ENCODE data around the gene ZNF182. TPM values are rescaled to one million over a fixed set of nuclear protein-coding genes. Genes with fewer than 3 reads are reported as not detected.
"Not testable (repeated sequence)": the region's sequence is repeated elsewhere in the genome, so short reads cannot be mapped to it uniquely, and the experiment has no call there.

ZNF182 gene
- total RNA-seq, 1 donor from 2014 or later, result 7.0 TPM

DNA sequence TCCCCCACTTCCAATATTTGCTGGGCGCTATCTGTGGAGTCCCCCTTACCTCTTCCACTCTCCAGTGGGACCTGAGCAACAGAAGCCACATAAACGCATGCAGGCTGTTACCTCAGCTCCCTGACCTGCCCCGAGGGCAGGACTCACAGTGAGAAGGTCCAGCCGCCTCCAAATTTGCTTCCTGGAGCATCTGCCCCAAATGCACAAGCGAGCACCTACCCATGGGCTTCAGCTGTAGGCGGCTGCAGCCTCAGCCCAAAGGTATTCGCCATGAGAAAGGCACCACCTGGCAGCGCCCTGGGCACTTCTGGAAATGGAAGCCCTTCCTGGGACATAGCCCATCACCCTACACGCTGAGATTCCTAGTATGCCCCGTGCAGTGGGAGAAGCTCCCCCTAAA is 26.4 kb upstream of the ZNF182 start:
- TF ChIP-seq, protein P1, sequence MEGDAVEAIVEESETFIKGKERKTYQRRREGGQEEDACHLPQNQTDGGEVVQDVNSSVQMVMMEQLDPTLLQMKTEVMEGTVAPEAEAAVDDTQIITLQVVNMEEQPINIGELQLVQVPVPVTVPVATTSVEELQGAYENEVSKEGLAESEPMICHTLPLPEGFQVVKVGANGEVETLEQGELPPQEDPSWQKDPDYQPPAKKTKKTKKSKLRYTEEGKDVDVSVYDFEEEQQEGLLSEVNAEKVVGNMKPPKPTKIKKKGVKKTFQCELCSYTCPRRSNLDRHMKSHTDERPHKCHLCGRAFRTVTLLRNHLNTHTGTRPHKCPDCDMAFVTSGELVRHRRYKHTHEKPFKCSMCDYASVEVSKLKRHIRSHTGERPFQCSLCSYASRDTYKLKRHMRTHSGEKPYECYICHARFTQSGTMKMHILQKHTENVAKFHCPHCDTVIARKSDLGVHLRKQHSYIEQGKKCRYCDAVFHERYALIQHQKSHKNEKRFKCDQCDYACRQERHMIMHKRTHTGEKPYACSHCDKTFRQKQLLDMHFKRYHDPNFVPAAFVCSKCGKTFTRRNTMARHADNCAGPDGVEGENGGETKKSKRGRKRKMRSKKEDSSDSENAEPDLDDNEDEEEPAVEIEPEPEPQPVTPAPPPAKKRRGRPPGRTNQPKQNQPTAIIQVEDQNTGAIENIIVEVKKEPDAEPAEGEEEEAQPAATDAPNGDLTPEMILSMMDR (conservative IDR thresholded peaks at IDR 0.05), result no peak
- Mint-ChIP-seq H3K4me1 (peaks cover 10% of the 10 kb centered on the region), H3K9me3 (peaks cover 3% of the 10 kb centered on the region), H3K27ac (ENCODE audit: unreplicated experiment) (no peak overlapping the region), H3K36me3 (ENCODE audit: low read depth) (no peaks in the 10 kb centered on the region), H3K27me3 (ENCODE audit: low read depth) (no peaks in the 10 kb centered on the region), H3K4me3 (no peak overlapping the region)
- DNase-seq (ENCODE audit: low read depth, low spot score), result no peak

DNA sequence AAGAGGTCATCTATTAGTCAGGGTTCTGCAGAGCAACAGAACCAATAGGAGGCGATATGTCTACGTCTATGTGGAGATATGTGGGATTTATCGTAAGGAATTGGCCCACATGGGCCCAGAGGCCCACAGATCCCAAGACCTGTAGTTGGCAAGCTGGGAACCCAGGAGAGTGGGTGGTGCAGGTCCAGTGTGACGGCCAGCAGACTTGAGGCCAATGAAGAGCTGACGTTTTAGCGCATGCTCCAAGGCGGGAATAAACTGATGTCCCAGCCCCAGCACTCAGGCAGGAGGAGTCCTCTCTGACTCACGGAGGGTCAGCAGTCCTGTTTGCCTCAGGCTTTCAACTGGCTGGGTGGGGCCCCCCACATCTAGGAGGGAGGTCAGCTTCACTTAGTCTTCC is 24.3 kb upstream of the ZNF182 start:
- Mint-ChIP-seq H3K4me1 (peaks cover 10% of the 10 kb centered on the region), H3K27me3 (ENCODE audit: low read depth) (no peaks in the 10 kb centered on the region), H3K36me3 (ENCODE audit: low read depth) (no peaks in the 10 kb centered on the region), H3K4me3 (no peak overlapping the region), H3K27ac (ENCODE audit: unreplicated experiment) (no peak overlapping the region), H3K9me3 (peaks cover 3% of the 10 kb centered on the region)
- DNase-seq (ENCODE audit: low read depth, low spot score), result no peak
- TF ChIP-seq, protein P1 (conservative IDR thresholded peaks at IDR 0.05), result no peak

DNA sequence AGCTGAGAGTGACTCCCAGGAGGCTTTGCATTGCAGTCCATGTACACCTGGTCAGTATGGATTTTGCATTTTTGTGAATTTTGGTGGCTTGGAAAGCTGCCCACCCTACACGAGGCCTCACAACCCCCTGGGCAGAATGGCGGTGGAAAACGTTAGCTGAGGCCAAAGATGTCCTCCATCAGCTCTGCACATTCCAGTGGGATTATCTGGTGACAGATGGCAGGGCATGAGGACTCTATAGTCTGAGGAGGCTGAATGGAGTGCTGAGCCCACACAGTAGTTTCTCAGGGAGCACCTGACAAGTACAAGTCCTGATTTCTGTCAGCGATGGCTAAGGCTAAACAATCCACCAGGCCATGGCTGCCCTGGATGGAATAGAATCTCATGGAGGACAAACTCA is 23.8 kb upstream of the ZNF182 start:
- not testable (repeated sequence) for H3K4me3 Mint-ChIP-seq; DNase-seq (ENCODE audit: low read depth, low spot score); H3K27ac Mint-ChIP-seq (ENCODE audit: unreplicated experiment); H3K27me3 Mint-ChIP-seq (ENCODE audit: low read depth); H3K9me3 Mint-ChIP-seq; H3K36me3 Mint-ChIP-seq (ENCODE audit: low read depth)
- peaks cover 10% of the 10 kb centered on the region for H3K4me1 Mint-ChIP-seq

DNA sequence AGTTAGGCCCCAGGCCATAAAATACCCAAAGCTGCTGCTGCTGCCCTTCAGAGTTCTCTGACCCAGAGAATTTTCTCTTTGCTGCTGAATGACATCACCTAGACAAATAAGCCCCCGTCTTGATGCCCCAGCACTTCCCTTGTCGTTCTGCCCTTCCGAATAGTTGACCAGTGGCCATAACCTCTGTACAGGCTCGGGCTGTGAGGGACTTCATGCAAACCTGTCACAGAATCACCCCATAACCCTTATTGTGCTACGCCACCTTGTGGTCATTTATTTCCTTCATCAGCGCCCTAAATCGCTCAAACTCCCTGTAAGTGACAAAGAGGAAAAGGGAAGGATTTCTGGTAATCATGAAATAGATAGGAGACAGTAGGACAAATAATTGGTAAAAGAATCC is 21.8 kb upstream of the ZNF182 start:
- DNase-seq (ENCODE audit: low read depth, low spot score), result peak; percentile 42
- no peaks in the 10 kb centered on the region for H3K36me3 Mint-ChIP-seq (ENCODE audit: low read depth)
- no peak overlapping the region for H3K27ac Mint-ChIP-seq (ENCODE audit: unreplicated experiment)
- peaks cover 16% of the 10 kb centered on the region for H3K4me1 Mint-ChIP-seq
- no peaks in the 10 kb centered on the region for H3K27me3 Mint-ChIP-seq (ENCODE audit: low read depth)
- no peaks in the 10 kb centered on the region for H3K9me3 Mint-ChIP-seq
- TF ChIP-seq, protein P1 (conservative IDR thresholded peaks at IDR 0.05), result peak; percentile 66
- H3K4me3 Mint-ChIP-seq, result peak overlapping the region; percentile 64

DNA sequence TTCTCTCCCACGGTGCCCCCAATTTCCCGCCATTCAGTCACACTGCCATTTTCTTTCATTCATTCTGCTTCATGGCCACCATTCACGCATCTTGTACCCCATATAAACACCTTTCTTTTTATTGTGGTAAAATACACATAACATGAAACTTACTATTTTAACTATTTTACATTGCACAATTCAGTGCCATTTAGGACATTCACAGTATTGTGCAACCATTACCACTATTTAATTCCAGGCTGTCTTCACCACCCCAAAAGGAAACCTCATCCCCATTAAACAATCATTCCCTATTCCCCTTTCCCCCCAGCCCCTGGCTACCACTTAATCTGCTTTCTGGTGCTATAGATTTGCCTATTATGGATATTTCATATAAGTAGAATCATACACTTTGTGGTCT is 18.9 kb upstream of the ZNF182 start:
- Mint-ChIP-seq H3K4me3 (peak overlapping the region; percentile 64), H3K4me1 (peaks cover 16% of the 10 kb centered on the region), H3K9me3 (no peaks in the 10 kb centered on the region), H3K27me3 (ENCODE audit: low read depth) (no peaks in the 10 kb centered on the region), H3K27ac (ENCODE audit: unreplicated experiment) (no peak overlapping the region), H3K36me3 (ENCODE audit: low read depth) (no peaks in the 10 kb centered on the region)
- no peak for DNase-seq (ENCODE audit: low read depth, low spot score)
- TF ChIP-seq, protein P1 (conservative IDR thresholded peaks at IDR 0.05), result no peak

DNA sequence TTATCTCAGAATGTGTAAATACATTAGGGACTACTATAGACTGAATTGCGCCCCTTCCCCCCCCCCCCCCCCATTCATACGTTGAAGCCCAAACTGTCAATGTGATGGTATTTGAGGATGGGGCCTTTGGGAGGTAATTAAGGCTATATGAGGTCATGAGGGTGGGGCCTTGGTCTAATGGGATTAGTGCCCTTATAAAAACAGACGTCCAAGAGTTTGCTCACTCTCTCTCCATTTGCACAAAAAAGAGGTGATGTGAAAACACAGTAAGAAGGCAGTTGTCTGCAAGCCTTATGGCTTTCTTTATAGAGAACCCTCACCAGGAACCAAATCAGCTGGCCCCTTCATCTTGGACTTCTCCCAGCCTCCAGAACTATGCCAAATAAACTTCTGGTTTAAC is 18.3 kb upstream of the ZNF182 start:
- Mint-ChIP-seq H3K4me1 (peaks cover 16% of the 10 kb centered on the region), H3K36me3 (ENCODE audit: low read depth) (no peaks in the 10 kb centered on the region), H3K4me3 (peak overlapping the region; percentile 64), H3K27me3 (ENCODE audit: low read depth) (no peaks in the 10 kb centered on the region), H3K9me3 (no peaks in the 10 kb centered on the region), H3K27ac (ENCODE audit: unreplicated experiment) (no peak overlapping the region)
- DNase-seq (ENCODE audit: low read depth, low spot score), result no peak
- TF ChIP-seq, protein P1 (conservative IDR thresholded peaks at IDR 0.05), result no peak
